Measurements from ENCODE around the gene POT1. TPM values are rescaled to one million over a fixed set of nuclear protein-coding genes. Genes with fewer than 3 reads are reported as not detected.

POT1 gene
- total and polyA plus RNA-seq, 2 donors (not counting 3 experiments of a cell fraction or from before 2014, with no cell fraction given) = 11.1 to 22.4 TPM

GRCh38 chr7:124799448-124799847 lies 130.2 kb downstream of the POT1 start:
- H4K20me1 ChIP-seq (replicated peaks; ENCODE audit: control insufficient read depth, extremely low read depth, insufficient read depth, low read length) = no peaks in the 10 kb centered on the region
- H3K9ac ChIP-seq (replicated peaks; ENCODE audit: extremely low read depth, insufficient read depth, low read length) = no peak overlapping the region
- no peak overlapping the region for H3K27ac ChIP-seq (ENCODE audit: insufficient read depth, low read depth, low read length)
- no peak overlapping the region for H3K4me2 ChIP-seq (ENCODE audit: insufficient read depth, low read length)
- ChIA-PET CTCF (no interaction called here), POLR2A (no interaction called here)
- H2AFZ ChIP-seq (ENCODE audit: low read depth, low read length) = no peak overlapping the region
- H3K27me3 ChIP-seq (ENCODE audit: control insufficient read depth in 2 of 2, insufficient read depth in 2 of 2, low read length in 2 of 2) = peaks cover 0 to 2% of the 10 kb centered on the region in 2 experiments
- intact Hi-C loops (cut with micrococcal nuclease) = no loop called here
- BruUV-seq (replicated peaks) = no TSS peak
- TF ChIP-seq POLR2A (IDR thresholded peaks at IDR 0.05; ENCODE audit: low read depth, low read length) (no peak), JUN (IDR thresholded peaks at IDR 0.05; ENCODE audit: borderline replicate concordance, insufficient read depth, insufficient read length, low read depth) (no peak), MAX (IDR thresholded peaks at IDR 0.05; ENCODE audit: insufficient read depth, insufficient read length) (no peak), GATA2 (IDR thresholded peaks at IDR 0.05; ENCODE audit: insufficient read depth, insufficient read length, low read depth, low read length) (no peak), FOS (IDR thresholded peaks at IDR 0.05; ENCODE audit: borderline replicate concordance, insufficient read depth, low read length) (no peak), CTCF (IDR thresholded peaks at IDR 0.05; ENCODE audit: extremely low read depth in 1 of 2, insufficient read depth in 1 of 2, low read depth in 1 of 2, low read length in 2 of 2) (no peak), MYC (IDR thresholded peaks at IDR 0.05; ENCODE audit: low read depth, low read length) (no peak), POLR2AphosphoS5 (IDR thresholded peaks at IDR 0.05; ENCODE audit: insufficient read depth, low read depth, low read length) (no peak), EZH2 (IDR thresholded peaks at IDR 0.05; ENCODE audit: borderline replicate concordance, low read depth, low read length, severe bottlenecking) (no peak)
- no peaks in the 10 kb centered on the region for H3K79me2 ChIP-seq (ENCODE audit: control insufficient read depth, insufficient read depth, low read length)
- DNase-seq (ENCODE audit: low read depth, low spot score) = no peak
- no peak overlapping the region for H3K4me3 ChIP-seq (replicated peaks in 1 of 3; ENCODE audit: insufficient read depth in 1 of 3, low read depth in 1 of 3, low read length in 3 of 3)
- H3K9me1 ChIP-seq (replicated peaks; ENCODE audit: control insufficient read depth, extremely low read depth, insufficient read depth, low read length) = no peaks in the 10 kb centered on the region
- no peak for FAIRE-seq
- H3K4me1 ChIP-seq (ENCODE audit: control insufficient read depth, extremely low read depth, insufficient read depth, low read length) = no peaks in the 10 kb centered on the region
- dilution Hi-C loops (cut with MboI; ENCODE audit: extremely low pct_ligation_motif_present, low sequenced_read_pairs) = no loop called here
- no peaks in the 10 kb centered on the region for H3K9me3 ChIP-seq (replicated peaks; ENCODE audit: control insufficient read depth, insufficient read depth, low read length)
- H3K36me3 ChIP-seq (ENCODE audit: control insufficient read depth in 2 of 2, extremely low read depth in 1 of 2, insufficient read depth in 2 of 2, low read length in 2 of 2) = no peaks in the 10 kb centered on the region
